LNCaP clone FGC (cell line): ENCODE measurements around the gene ABCA2.

Experiments
- DNase-seq: peaks from one replicate; pipeline ENCODE4 v3.0.0-alpha.2; 2011; ENCODE audit warnings: low read depth
- H3K4me3 ChIP-seq: 2 replicates; pipeline ENCODE4 v1.5.1; 2011; ENCODE audit warnings: mild to moderate bottlenecking, low read depth, low read length, control low read depth
- TF ChIP-seq, protein P1 (sequence below): IDR thresholded peaks from 2 replicates; pipeline ENCODE4 v1.5.1; 2012; ENCODE audit warnings: mild to moderate bottlenecking; ENCODE audit not compliant: control insufficient read depth, insufficient read depth; ENCODE audit errors: extremely low read depth

Gene ABCA2

GRCh38 chr9:137053944-137054931 lies 26.2 kb upstream of the ABCA2 start, which contains the start of gene ENTPD2:
Gene ENTPD2 (minus strand): TSS chr9:137054061. CDS start chr9:137053997, 64 bp downstream.
- DNase-seq = no peak
- TF ChIP-seq, protein P1, sequence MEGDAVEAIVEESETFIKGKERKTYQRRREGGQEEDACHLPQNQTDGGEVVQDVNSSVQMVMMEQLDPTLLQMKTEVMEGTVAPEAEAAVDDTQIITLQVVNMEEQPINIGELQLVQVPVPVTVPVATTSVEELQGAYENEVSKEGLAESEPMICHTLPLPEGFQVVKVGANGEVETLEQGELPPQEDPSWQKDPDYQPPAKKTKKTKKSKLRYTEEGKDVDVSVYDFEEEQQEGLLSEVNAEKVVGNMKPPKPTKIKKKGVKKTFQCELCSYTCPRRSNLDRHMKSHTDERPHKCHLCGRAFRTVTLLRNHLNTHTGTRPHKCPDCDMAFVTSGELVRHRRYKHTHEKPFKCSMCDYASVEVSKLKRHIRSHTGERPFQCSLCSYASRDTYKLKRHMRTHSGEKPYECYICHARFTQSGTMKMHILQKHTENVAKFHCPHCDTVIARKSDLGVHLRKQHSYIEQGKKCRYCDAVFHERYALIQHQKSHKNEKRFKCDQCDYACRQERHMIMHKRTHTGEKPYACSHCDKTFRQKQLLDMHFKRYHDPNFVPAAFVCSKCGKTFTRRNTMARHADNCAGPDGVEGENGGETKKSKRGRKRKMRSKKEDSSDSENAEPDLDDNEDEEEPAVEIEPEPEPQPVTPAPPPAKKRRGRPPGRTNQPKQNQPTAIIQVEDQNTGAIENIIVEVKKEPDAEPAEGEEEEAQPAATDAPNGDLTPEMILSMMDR = no peak
- H3K4me3 ChIP-seq = peak within 1 kb of the TSS; percentile 56

GRCh38 chr9:137052998-137053943 lies 25.2 kb upstream of the ABCA2 start:
- TF ChIP-seq, protein P1 = no peak
- DNase-seq = no peak
- H3K4me3 ChIP-seq = peak overlapping the region; percentile 56

GRCh38 chr9:137052293-137052692 lies 24.3 kb upstream of the ABCA2 start:
- DNase-seq = no peak
- no peak overlapping the region for H3K4me3 ChIP-seq
- TF ChIP-seq, protein P1 = no peak

DNA sequence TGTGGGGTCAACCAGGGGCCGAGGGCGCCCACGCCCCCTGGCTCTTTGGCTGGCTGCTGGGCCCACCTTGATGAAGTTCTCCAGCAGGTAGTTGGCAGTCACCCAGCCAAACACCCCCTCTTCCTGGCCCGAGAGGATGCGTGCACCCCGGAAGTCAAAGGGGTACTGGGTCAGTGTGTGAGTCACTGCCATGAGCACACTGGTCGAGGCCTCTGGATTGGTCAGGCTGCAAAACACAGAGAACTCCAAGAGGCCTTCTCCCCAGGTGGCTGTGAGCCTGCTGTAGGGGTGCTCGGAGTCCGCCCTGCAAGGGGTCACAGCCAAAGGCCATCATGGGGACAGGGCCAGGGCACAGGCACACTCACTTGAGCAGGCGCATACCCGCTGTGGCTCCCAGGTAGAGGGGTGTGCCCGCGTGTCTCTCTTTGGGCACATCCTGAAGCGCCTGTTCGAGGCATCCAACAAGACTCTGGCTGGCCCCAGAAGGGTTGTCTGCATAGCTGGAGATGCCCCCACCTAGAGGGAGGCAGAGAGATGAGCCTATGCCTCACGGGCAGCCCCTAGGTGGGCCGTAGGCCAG lies 23.2 kb upstream of the ABCA2 start:
- no peak overlapping the region for H3K4me3 ChIP-seq
- TF ChIP-seq, protein P1 = no peak
- no peak for DNase-seq

- TF ChIP-seq, protein P1 = no peak
- no peak overlapping the region for H3K4me3 ChIP-seq
- DNase-seq = no peak
Observed at GRCh38 chr9:137050570-137050969, 22.5 kb upstream of the ABCA2 start.
